Osteoblast (primary cell): ENCODE measurements around the gene ZBED4. TPM values are rescaled to one million over a fixed set of nuclear protein-coding genes. Genes with fewer than 3 reads are reported as not detected.

Experiments used
- DNase-seq: peaks from one replicate; pipeline ENCODE4 v3.0.0; 2011; ENCODE audit warnings: low spot score, mixed read lengths; ENCODE audit not compliant: insufficient read length; ENCODE audit errors: missing footprints
- H2AFZ ChIP-seq: 2 replicates; pipeline ENCODE4 v1.6.0; 2011; ENCODE audit warnings: mild to moderate bottlenecking, low read length
- H3K27ac ChIP-seq: 2 replicates; pipeline ENCODE4 v1.5.1; 2011; ENCODE audit warnings: mild to moderate bottlenecking, low read depth, low read length, moderate library complexity
- H3K27me3 ChIP-seq: 2 replicates; pipeline ENCODE4 v1.6.0; 2012; ENCODE audit warnings: mild to moderate bottlenecking, control low read depth, inconsistent platforms, low read length, moderate library complexity; ENCODE audit not compliant: insufficient read depth
- H3K36me3 ChIP-seq: 2 replicates; pipeline ENCODE4 v1.5.1; 2011; ENCODE audit warnings: mild to moderate bottlenecking, low read length, control low read depth, moderate library complexity; ENCODE audit not compliant: insufficient read depth
- H3K4me1 ChIP-seq: 2 replicates; pipeline ENCODE4 v1.5.1; 2011; ENCODE audit warnings: mild to moderate bottlenecking, low read length, control low read depth, moderate library complexity; ENCODE audit not compliant: insufficient read depth
- H3K4me2 ChIP-seq: 2 replicates; pipeline ENCODE4 v1.6.0; 2011; ENCODE audit warnings: mild to moderate bottlenecking, low read length; ENCODE audit not compliant: insufficient read depth
- H3K4me3 ChIP-seq: fragments of 200-600 bp; sonication (generic); 3 replicates; pipeline ENCODE4 v1.5.1; 2012; ENCODE audit warnings: mild to moderate bottlenecking, low read length, inconsistent platforms; ENCODE audit not compliant: insufficient read depth
- H3K79me2 ChIP-seq: 2 replicates; pipeline ENCODE4 v1.6.0; 2012; ENCODE audit warnings: mild to moderate bottlenecking, low read length, control low read depth, inconsistent platforms; ENCODE audit not compliant: insufficient read depth
- H3K9me3 ChIP-seq: 2 replicates; pipeline ENCODE4 v1.5.1; 2011; ENCODE audit warnings: low read depth, low read length, control low read depth
- H4K20me1 ChIP-seq: 2 replicates; pipeline ENCODE4 v1.6.0; 2012; ENCODE audit warnings: mild to moderate bottlenecking, low read length, control low read depth; ENCODE audit not compliant: insufficient read depth
- total RNA-seq: library from RNA; depleted of rRNA; stranded (reverse); fragments of >200 nt; gene quantifications from 2 replicates; pipeline ENCODE4 v1.2.3, GENCODE V29; 2012
- TF ChIP-seq, protein P1 (sequence below): IDR thresholded peaks from 2 replicates; pipeline ENCODE4 v1.5.1; 2011; ENCODE audit warnings: mild to moderate bottlenecking, low read depth, low read length, moderate library complexity; ENCODE audit errors: extremely low read depth

ZBED4 gene
- total RNA-seq, 1 donor, result 8.3 TPM

- Histone ChIP-seq H3K36me3 (peaks cover 32% of the 10 kb centered on the region), H3K9me3 (no peaks in the 10 kb centered on the region), H3K4me3 (no peak overlapping the region), H3K4me1 (peaks cover 3% of the 10 kb centered on the region), H3K4me2 (no peak overlapping the region), H4K20me1 (peaks cover 24% of the 10 kb centered on the region), H2AFZ (no peak overlapping the region), H3K27ac (no peak overlapping the region), H3K79me2 (peaks cover 65% of the 10 kb centered on the region), H3K27me3 (no peaks in the 10 kb centered on the region)
- TF ChIP-seq, protein P1, sequence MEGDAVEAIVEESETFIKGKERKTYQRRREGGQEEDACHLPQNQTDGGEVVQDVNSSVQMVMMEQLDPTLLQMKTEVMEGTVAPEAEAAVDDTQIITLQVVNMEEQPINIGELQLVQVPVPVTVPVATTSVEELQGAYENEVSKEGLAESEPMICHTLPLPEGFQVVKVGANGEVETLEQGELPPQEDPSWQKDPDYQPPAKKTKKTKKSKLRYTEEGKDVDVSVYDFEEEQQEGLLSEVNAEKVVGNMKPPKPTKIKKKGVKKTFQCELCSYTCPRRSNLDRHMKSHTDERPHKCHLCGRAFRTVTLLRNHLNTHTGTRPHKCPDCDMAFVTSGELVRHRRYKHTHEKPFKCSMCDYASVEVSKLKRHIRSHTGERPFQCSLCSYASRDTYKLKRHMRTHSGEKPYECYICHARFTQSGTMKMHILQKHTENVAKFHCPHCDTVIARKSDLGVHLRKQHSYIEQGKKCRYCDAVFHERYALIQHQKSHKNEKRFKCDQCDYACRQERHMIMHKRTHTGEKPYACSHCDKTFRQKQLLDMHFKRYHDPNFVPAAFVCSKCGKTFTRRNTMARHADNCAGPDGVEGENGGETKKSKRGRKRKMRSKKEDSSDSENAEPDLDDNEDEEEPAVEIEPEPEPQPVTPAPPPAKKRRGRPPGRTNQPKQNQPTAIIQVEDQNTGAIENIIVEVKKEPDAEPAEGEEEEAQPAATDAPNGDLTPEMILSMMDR, result no peak
- no peak for DNase-seq
Measured at GRCh38 chr22:49887702-49888101, 34.1 kb downstream of the ZBED4 start.

DNA sequence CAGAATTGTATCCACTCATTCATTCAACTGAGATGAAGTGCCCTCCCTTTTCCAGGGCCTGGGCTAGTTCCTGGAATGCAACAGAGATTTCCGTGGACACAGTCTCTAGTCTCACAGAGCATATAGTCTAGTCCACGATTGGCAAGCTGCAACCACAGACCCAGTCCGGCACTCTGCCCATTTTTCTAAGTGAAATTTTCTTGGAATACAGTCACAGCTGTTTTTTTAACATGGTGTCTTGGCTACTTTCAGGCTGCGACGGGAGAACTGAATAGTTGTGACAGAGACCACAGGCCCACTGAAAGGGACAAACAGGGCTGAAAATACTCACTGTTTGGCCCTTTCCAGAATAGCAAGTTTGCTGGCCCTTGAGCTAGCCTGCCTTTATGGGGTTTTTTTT lies 35.4 kb downstream of the ZBED4 start:
- peaks cover 52% of the 10 kb centered on the region for H3K79me2 ChIP-seq
- peaks cover 34% of the 10 kb centered on the region for H3K36me3 ChIP-seq
- DNase-seq, result no peak

DNA sequence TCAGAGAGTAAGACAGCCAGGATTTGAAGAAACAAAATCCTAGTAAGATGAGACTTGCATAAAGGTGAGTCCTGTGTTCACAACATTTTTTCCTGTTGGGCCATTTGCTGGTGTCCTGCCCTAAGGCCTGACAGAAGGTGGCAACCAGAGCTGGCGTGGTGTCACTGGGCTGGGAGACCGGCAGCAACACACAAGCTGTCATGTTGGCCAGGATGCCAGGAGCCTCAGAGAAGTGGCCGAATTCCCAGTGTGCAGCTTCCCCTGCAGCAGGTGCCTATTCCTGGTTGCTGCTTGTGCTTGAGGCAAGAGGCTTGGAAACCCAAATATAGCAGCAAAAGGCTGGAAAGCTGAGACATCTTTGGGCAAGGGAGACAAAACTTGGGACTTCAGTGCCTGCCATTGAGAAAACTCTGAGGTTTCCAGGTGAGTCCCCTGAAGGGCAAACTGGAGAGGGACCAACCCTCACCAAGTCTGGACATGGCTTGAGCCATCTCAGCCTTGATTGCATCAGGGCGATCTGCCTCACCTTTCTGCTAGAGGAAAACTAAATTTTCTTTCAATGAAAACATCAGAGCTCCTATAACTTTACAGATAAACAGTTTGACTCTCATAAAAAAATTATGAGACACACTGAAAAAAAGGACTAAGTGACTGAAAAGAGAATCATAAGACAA lies 38.7 kb downstream of the ZBED4 start:
- peaks cover 21% of the 10 kb centered on the region for H3K79me2 ChIP-seq
- peaks cover 14% of the 10 kb centered on the region for H3K36me3 ChIP-seq
- H3K4me1 ChIP-seq, result no peaks in the 10 kb centered on the region

More for the DNA sequence above, 35.4 kb downstream of the ZBED4 start:
- H3K4me1 ChIP-seq, result no peaks in the 10 kb centered on the region
- peak overlapping the region; percentile 5 for H3K4me2 ChIP-seq
- TF ChIP-seq, protein P1, result no peak
- peaks cover 19% of the 10 kb centered on the region for H4K20me1 ChIP-seq
- no peaks in the 10 kb centered on the region for H3K9me3 ChIP-seq
- no peaks in the 10 kb centered on the region for H3K27me3 ChIP-seq
- no peak overlapping the region for H3K27ac ChIP-seq
- H2AFZ ChIP-seq, result no peak overlapping the region
- H3K4me3 ChIP-seq, result no peak overlapping the region

DNA sequence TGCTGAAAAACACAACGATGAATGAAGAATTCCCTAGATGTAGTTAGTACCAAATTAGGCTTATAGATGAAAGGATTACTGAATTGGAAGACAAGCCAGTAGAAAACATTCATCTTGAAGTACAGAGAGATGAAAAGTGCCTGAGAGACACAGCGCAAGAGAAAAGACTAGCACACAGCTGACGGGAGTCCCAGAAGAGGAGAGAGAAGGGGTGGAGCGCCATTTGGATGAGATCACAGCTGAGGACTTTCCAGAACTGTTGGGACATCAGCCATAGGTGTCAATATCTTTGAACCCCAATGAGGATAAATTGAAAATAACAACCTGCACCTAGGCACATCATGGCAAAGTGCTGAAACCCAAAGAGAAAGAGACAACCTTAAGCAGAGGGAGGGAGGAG lies 39.4 kb downstream of the ZBED4 start:
- Histone ChIP-seq H3K9me3 (no peaks in the 10 kb centered on the region), H3K27ac (no peak overlapping the region), H3K36me3 (peaks cover 8% of the 10 kb centered on the region), H3K4me1 (no peaks in the 10 kb centered on the region), H2AFZ (no peak overlapping the region), H3K4me3 (no peak overlapping the region), H4K20me1 (peaks cover 7% of the 10 kb centered on the region), H3K79me2 (peaks cover 14% of the 10 kb centered on the region), H3K4me2 (no peak overlapping the region), H3K27me3 (no peaks in the 10 kb centered on the region)
- TF ChIP-seq, protein P1, result no peak
- DNase-seq, result no peak

More for the DNA sequence above, 38.7 kb downstream of the ZBED4 start:
- Histone ChIP-seq H3K4me3 (no peak overlapping the region), H3K27me3 (no peaks in the 10 kb centered on the region), H3K27ac (no peak overlapping the region), H4K20me1 (peaks cover 7% of the 10 kb centered on the region), H2AFZ (no peak overlapping the region), H3K9me3 (no peaks in the 10 kb centered on the region), H3K4me2 (no peak overlapping the region)
- no peak for DNase-seq
- TF ChIP-seq, protein P1, result no peak
